ENCODE results near the gene STYXL2.

STYXL2 gene

DNA sequence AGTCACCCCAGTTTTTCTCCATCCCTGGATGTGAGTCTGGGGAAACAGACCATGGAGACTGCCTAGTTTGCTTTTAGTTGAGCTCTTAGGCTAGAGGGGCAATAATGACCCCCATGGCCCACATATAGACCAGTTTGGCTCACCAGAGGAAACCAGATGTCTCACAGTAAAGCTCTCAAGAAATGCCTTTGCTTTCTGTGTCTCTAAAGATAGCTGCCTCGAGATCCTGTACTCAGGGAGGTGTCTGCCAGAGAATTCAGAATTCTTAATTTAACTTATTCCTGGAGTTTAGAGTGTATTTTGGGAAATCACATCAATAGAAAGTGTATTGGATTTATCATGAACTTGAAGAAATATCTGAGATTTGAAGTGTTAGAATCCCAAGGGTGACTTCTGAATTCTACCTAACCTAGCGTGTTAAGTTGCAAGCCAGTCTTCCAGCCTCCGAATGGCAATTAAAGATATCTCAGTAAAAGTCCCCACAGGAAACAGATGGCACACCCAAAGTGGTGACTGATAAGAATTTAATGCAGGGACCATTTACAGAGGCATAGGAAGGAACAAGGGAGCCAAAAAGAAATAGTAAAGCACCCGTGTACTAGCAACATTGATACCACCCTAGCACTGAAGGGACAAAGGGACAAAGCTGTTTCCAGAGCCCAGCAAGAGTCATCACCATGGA is 37.1 kb downstream of the STYXL2 start:
- TF ChIP-seq, protein P1, sequence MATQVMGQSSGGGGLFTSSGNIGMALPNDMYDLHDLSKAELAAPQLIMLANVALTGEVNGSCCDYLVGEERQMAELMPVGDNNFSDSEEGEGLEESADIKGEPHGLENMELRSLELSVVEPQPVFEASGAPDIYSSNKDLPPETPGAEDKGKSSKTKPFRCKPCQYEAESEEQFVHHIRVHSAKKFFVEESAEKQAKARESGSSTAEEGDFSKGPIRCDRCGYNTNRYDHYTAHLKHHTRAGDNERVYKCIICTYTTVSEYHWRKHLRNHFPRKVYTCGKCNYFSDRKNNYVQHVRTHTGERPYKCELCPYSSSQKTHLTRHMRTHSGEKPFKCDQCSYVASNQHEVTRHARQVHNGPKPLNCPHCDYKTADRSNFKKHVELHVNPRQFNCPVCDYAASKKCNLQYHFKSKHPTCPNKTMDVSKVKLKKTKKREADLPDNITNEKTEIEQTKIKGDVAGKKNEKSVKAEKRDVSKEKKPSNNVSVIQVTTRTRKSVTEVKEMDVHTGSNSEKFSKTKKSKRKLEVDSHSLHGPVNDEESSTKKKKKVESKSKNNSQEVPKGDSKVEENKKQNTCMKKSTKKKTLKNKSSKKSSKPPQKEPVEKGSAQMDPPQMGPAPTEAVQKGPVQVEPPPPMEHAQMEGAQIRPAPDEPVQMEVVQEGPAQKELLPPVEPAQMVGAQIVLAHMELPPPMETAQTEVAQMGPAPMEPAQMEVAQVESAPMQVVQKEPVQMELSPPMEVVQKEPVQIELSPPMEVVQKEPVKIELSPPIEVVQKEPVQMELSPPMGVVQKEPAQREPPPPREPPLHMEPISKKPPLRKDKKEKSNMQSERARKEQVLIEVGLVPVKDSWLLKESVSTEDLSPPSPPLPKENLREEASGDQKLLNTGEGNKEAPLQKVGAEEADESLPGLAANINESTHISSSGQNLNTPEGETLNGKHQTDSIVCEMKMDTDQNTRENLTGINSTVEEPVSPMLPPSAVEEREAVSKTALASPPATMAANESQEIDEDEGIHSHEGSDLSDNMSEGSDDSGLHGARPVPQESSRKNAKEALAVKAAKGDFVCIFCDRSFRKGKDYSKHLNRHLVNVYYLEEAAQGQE (IDR thresholded peaks at IDR 0.05; ENCODE audit: insufficient read depth in 1 of 2, low read depth in 2 of 2, low read length in 2 of 2) = no peak

DNA sequence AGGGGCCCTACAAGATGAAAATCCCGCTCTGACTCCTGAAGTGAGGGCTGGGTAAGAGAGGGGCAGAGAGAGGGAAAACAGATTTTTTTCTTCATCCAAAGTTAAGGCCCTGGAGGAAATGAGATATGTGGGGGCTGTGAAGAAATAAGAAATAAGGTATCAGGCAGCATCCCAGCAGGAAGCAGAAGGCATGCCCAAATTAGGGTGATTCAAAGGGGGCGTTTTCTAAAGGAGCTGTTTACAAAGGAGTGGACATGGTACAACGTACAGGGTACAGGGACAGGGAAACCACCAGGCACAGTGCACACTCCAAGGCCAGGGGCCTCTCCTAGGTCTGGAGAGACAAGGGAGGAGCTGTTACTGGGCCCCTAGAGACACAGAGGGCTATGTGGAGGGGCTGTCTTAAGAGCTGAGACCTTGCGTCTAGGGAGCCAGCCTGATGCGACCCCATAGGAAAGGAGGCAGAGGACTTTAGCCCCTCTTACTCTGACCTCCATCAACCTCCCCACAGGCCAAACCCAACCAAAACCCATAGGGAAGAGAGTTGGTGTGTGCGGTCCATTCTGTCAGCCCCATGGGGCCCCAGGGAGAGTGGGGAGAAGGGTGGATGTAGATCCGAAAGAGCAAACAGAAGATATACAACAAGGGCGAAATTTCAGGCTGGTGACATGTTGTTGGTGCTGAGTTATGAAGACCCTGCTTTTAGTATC is 38.6 kb downstream of the STYXL2 start:
- TF ChIP-seq FOXP2 (optimal IDR thresholded peaks at IDR 0.05; ENCODE audit: borderline replicate concordance, extremely low read depth, extremely low read length, insufficient read depth) (no peak), TAF1 (IDR thresholded peaks at IDR 0.05; ENCODE audit: borderline replicate concordance, insufficient read depth, low read length) (no peak), POLR2AphosphoS5 (IDR thresholded peaks at IDR 0.05; ENCODE audit: low read depth, low read length) (no peak), SIN3A (IDR thresholded peaks at IDR 0.05; ENCODE audit: borderline replicate concordance, insufficient read depth, low read length) (no peak)
- TF ChIP-seq, protein P1 (IDR thresholded peaks at IDR 0.05; ENCODE audit: insufficient read depth in 1 of 2, low read depth in 2 of 2, low read length in 2 of 2) = no peak

DNA sequence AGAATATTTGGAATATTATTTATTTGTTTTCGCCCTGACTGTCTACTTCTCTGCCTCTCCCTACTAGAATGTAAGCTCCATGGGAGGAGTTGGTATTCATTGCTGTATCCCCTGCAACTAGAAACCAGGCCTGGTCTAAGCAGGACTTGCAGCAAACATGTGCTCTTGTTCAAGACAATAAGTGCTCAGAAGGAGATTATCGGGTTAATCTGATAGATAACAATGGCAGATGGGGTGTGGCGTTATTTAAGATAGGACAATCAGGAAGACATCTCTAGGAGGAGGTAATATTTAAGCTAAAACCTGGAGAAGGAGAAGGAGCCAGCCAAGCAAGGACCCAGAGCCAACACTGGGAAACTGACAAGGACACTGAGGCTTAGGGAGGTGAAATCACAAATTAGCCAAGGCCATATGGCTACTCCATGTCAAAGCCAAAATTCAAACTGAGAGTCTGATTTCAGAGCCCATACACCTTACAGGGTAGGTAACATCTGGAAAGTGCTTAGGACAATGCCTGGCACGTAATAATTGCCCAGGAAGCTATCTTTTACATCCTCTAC is 41.5 kb downstream of the STYXL2 start:
- no peak for TF ChIP-seq SIN3A (IDR thresholded peaks at IDR 0.05; ENCODE audit: borderline replicate concordance, insufficient read depth, low read length)
- no peak for TF ChIP-seq TAF1 (IDR thresholded peaks at IDR 0.05; ENCODE audit: borderline replicate concordance, insufficient read depth, low read length)
- no peak for TF ChIP-seq POLR2AphosphoS5 (IDR thresholded peaks at IDR 0.05; ENCODE audit: low read depth, low read length)
- TF ChIP-seq, protein P1 (IDR thresholded peaks at IDR 0.05; ENCODE audit: insufficient read depth in 1 of 2, low read depth in 2 of 2, low read length in 2 of 2) = no peak

DNA sequence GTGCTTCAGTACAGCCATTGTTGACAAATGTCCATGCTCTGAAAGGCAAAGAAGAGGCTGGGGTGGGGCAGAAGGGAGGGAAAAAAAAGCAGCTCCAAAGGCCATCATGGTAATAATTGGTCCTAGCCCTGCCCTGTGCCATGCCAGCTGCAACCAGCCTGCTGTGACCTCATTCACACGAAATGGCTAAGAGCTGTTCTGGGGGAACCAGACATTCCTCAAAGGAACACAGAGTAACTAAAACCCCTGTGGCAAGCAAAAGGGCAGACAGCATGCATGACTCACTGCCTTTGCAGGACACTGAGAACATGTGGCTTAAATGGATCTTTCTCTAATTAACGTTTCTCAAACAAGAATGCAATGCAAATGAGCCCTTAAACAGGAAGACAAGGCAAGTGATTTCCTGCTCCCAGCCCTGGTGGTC is 42.3 kb downstream of the STYXL2 start:
- no peak for TF ChIP-seq TAF1 (IDR thresholded peaks at IDR 0.05; ENCODE audit: borderline replicate concordance, insufficient read depth, low read length)
- TF ChIP-seq SIN3A (IDR thresholded peaks at IDR 0.05; ENCODE audit: borderline replicate concordance, insufficient read depth, low read length) = no peak
- TF ChIP-seq FOXP2 (optimal IDR thresholded peaks at IDR 0.05; ENCODE audit: borderline replicate concordance, extremely low read depth, extremely low read length, insufficient read depth) = no peak
- TF ChIP-seq, protein P1 (IDR thresholded peaks at IDR 0.05; ENCODE audit: insufficient read depth in 1 of 2, low read depth in 2 of 2, low read length in 2 of 2) = no peak
- TF ChIP-seq POLR2AphosphoS5 (IDR thresholded peaks at IDR 0.05; ENCODE audit: low read depth, low read length) = no peak
